GM23338 (cell line): ENCODE results near the gene TREML2.

Experiments used
- CREB1 ChIP-seq: fragments of 250-450 bp; sonication (Bioruptor Pico); IDR thresholded peaks from 2 replicates; pipeline ENCODE4 v1.5.0; 2020; ENCODE audit warnings: low read depth, mild to moderate bottlenecking, moderate library complexity
- CTCF ChIP-seq, 2 experiments: fragments of 200-600 bp in 1 of 2; sonication (generic) in 1 of 2; conservative IDR thresholded peaks; 2 replicates each; pipeline versions ENCODE4 v1.5.1 to v1.6.1; 2016 to 2017; ENCODE audit warnings: antibody characterized with exemption in 2 of 2, low read depth in 2 of 2, mild to moderate bottlenecking in 2 of 2, moderate library complexity in 1 of 2
- EZH2 ChIP-seq: fragments of 200-600 bp; sonication (generic); IDR thresholded peaks from one replicate; pipeline ENCODE4 v1.8.0; 2017; ENCODE audit warnings: antibody characterized with exemption, mild to moderate bottlenecking, low read depth; ENCODE audit not compliant: unreplicated experiment
- EZH2phosphoT487 ChIP-seq: fragments of 200-600 bp; sonication (generic); IDR thresholded peaks from one replicate; pipeline ENCODE4 v1.8.1; 2018; ENCODE audit warnings: antibody characterized with exemption; ENCODE audit not compliant: unreplicated experiment
- JUNB ChIP-seq: IDR thresholded peaks from one replicate; pipeline ENCODE4 v1.6.1; 2016; ENCODE audit warnings: antibody characterized with exemption; ENCODE audit not compliant: unreplicated experiment
- POLR2AphosphoS5 ChIP-seq: IDR thresholded peaks from 2 replicates; pipeline ENCODE4 v1.6.1; 2016; ENCODE audit warnings: antibody characterized with exemption, low read depth
- REST ChIP-seq: IDR thresholded peaks from one replicate; pipeline ENCODE4 v1.6.1; 2018; ENCODE audit warnings: antibody characterized with exemption; ENCODE audit not compliant: unreplicated experiment

GRCh38 chr6:41247882-41248705 is 47.1 kb upstream of the TREML2 start:
- TF ChIP-seq EZH2 (no peak), CTCF (conservative IDR thresholded peaks at IDR 0.05; ENCODE audit: low read depth in 2 of 2) (no peak), JUNB (no peak), POLR2AphosphoS5 (no peak), CREB1 (CRISPR knock-in tag) (no peak), REST (no peak), EZH2phosphoT487 (no peak)
